Ishikawa (cell line): ENCODE results near the gene DMC1.

ENCODE experiments used
- CEBPB ChIP-seq: IDR thresholded peaks from 2 replicates; pipeline ENCODE4 v1.6.1; 2012
- EGR1 ChIP-seq: IDR thresholded peaks from 2 replicates; pipeline ENCODE4 v1.6.1; 2012
- EP300 ChIP-seq: IDR thresholded peaks from 2 replicates; pipeline ENCODE4 v1.6.1; 2012; ENCODE audit warnings: borderline replicate concordance
- FOXM1 ChIP-seq: IDR thresholded peaks from 2 replicates; pipeline ENCODE4 v1.6.1; 2012; ENCODE audit warnings: low read depth, borderline replicate concordance
- NFIC ChIP-seq: IDR thresholded peaks from 2 replicates; pipeline ENCODE4 v1.6.1; 2012
- RAD21 ChIP-seq: IDR thresholded peaks from 2 replicates; pipeline ENCODE4 v1.6.1; 2012; ENCODE audit warnings: low read depth
- REST ChIP-seq: IDR thresholded peaks from 2 replicates; pipeline ENCODE4 v1.6.1; 2012; ENCODE audit warnings: low read depth, mild to moderate bottlenecking
- TAF1 ChIP-seq: IDR thresholded peaks from 2 replicates; pipeline ENCODE4 v1.6.1; 2012; ENCODE audit warnings: low read depth, mild to moderate bottlenecking
- TCF12 ChIP-seq: IDR thresholded peaks from 2 replicates; pipeline ENCODE4 v1.6.1; 2012; ENCODE audit warnings: low read depth
- TEAD4 ChIP-seq: IDR thresholded peaks from 2 replicates; pipeline ENCODE4 v1.6.1; 2012
- YY1 ChIP-seq: IDR thresholded peaks from 2 replicates; pipeline ENCODE4 v1.6.1; 2012; ENCODE audit warnings: low read depth
- TF ChIP-seq, protein P1 (sequence below): IDR thresholded peaks from 2 replicates; pipeline ENCODE4 v1.6.1; 2012
- TF ChIP-seq, protein P2 (sequence below): IDR thresholded peaks from 2 replicates; pipeline ENCODE4 v1.6.1; 2012

- TF ChIP-seq YY1 (no peak), TEAD4 (no peak), REST (no peak), EP300 (no peak), EGR1 (no peak), TAF1 (no peak), CEBPB (no peak), TCF12 (no peak), NFIC (no peak), RAD21 (no peak), FOXM1 (no peak)
- TF ChIP-seq, protein P1, sequence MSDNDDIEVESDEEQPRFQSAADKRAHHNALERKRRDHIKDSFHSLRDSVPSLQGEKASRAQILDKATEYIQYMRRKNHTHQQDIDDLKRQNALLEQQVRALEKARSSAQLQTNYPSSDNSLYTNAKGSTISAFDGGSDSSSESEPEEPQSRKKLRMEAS = no peak
- TF ChIP-seq, protein P2, sequence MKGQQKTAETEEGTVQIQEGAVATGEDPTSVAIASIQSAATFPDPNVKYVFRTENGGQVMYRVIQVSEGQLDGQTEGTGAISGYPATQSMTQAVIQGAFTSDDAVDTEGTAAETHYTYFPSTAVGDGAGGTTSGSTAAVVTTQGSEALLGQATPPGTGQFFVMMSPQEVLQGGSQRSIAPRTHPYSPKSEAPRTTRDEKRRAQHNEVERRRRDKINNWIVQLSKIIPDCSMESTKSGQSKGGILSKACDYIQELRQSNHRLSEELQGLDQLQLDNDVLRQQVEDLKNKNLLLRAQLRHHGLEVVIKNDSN = no peak
Measured at GRCh38 chr22:38618258-38618657, 48.3 kb upstream of the DMC1 start.
